Thoracic aorta (tissue), 2 donors: ENCODE results near the gene TSEN34. TPM values are rescaled to one million over a fixed set of nuclear protein-coding genes. Genes with fewer than 3 reads are reported as not detected.
"Not testable (repeated sequence)": the region's sequence is repeated elsewhere in the genome, so short reads cannot be mapped to it uniquely, and the experiment has no call there.

Experiments used
- ATAC-seq: fragments of 150-250 bp; one replicate; pipeline ENCODE4 v1.8.0; 2017; ENCODE audit warnings: low read depth; ENCODE audit not compliant: insufficient number of reproducible peaks, low FRiP score
- DNase-seq: peaks from one replicate; pipeline ENCODE4 v3.0.0-alpha.2; 2020; ENCODE audit warnings: low spot score
- H3K27ac ChIP-seq, 2 donors: fragments of 200-600 bp; sonication (generic); 1 replicate in 1 of 2; 2 replicates in 1 of 2; pipeline ENCODE4 v1.5.1; 2016; ENCODE audit warnings: mild to moderate bottlenecking in 2 of 2, moderate library complexity in 2 of 2
- H3K27me3 ChIP-seq: fragments of 200-600 bp; sonication (generic); replicated peaks from 2 replicates; pipeline ENCODE4 v1.6.0; 2016; ENCODE audit warnings: mild to moderate bottlenecking; ENCODE audit not compliant: insufficient read depth
- H3K36me3 ChIP-seq: fragments of 200-600 bp; sonication (generic); one replicate; pipeline ENCODE4 v1.5.1; 2016
- H3K4me1 ChIP-seq, 2 donors: fragments of 200-600 bp; sonication (generic); 1 replicate in 1 of 2; 2 replicates in 1 of 2; pipeline versions ENCODE4 v1.5.1 to v1.6.0; 2016; ENCODE audit warnings: low read depth in 2 of 2, mild to moderate bottlenecking in 1 of 2; ENCODE audit not compliant: control insufficient read depth in 1 of 2
- H3K4me3 ChIP-seq: fragments of 200-600 bp; sonication (generic); 2 replicates; pipeline ENCODE4 v1.5.1; 2016; ENCODE audit warnings: mild to moderate bottlenecking
- H3K9me3 ChIP-seq: fragments of 200-600 bp; sonication (generic); 2 replicates; pipeline ENCODE4 v1.5.1; 2016
- total RNA-seq, 2 donors: library from RNA; depleted of rRNA; stranded (reverse); fragments of >200 nt; gene quantifications; one replicate each; pipeline versions ENCODE4 v1.1.0 to v1.2.3, GENCODE V29; 2016
- TF ChIP-seq, protein P1 (sequence below): fragments of 200-600 bp; sonication (generic); IDR thresholded peaks from one replicate; pipeline ENCODE4 v1.5.1; 2019; ENCODE audit warnings: antibody characterized with exemption

TSEN34 gene
- total RNA-seq, 2 donors from 2014 or later, result 38.5 to 60.7 TPM

DNA sequence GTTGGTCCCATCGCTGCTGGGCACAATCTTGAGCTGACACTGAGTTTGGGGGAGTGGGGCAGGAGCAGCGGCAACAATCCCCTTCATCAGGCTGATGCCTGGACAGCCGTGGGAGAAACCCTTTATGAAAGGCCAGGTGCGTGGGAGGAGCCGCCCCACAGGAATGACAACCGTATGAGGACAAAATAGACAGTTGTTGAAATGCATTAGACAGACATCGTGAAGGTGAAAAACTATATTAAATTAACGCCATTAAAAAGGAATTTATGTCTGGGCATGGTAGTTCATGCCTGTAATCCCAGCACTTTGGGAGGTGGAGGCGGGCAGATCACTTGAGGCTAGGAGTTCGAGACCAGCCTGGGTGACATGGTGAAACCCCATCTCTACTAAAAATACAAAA, 33.5 kb downstream of the TSEN34 start:
- not testable (repeated sequence) for DNase-seq, H3K27me3 ChIP-seq, H3K4me3 ChIP-seq, H3K4me1 ChIP-seq, ATAC-seq, H3K27ac ChIP-seq, H3K36me3 ChIP-seq, H3K9me3 ChIP-seq

DNA sequence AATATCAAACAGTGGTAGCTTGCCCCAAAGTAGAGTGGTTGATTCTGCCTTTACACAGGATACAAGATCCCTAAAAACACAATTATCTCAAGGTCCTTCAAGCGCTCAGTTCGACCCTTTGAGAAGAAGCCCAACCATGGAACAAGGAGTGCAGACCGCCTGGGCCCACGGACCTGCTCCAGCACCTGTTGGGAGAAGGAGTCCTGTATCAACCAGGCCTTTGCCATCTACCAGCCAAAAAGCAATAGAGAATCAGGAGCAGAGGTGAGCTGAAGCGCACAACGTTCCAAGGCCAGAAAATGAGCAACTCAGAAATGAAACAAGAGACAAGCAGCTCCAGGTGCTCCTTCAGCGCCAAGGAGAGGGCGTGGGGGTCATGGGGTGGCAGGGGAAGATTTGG, 38.0 kb downstream of the TSEN34 start:
- TF ChIP-seq, protein P1, sequence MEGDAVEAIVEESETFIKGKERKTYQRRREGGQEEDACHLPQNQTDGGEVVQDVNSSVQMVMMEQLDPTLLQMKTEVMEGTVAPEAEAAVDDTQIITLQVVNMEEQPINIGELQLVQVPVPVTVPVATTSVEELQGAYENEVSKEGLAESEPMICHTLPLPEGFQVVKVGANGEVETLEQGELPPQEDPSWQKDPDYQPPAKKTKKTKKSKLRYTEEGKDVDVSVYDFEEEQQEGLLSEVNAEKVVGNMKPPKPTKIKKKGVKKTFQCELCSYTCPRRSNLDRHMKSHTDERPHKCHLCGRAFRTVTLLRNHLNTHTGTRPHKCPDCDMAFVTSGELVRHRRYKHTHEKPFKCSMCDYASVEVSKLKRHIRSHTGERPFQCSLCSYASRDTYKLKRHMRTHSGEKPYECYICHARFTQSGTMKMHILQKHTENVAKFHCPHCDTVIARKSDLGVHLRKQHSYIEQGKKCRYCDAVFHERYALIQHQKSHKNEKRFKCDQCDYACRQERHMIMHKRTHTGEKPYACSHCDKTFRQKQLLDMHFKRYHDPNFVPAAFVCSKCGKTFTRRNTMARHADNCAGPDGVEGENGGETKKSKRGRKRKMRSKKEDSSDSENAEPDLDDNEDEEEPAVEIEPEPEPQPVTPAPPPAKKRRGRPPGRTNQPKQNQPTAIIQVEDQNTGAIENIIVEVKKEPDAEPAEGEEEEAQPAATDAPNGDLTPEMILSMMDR, result no peak
- no peak overlapping the region for H3K27ac ChIP-seq
- no peak overlapping the region for H3K4me3 ChIP-seq
- no peaks in the 10 kb centered on the region for H3K4me1 ChIP-seq
- H3K27me3 ChIP-seq, result no peaks in the 10 kb centered on the region
- no peaks in the 10 kb centered on the region for H3K9me3 ChIP-seq
- DNase-seq, result no peak
- no peaks in the 10 kb centered on the region for H3K36me3 ChIP-seq
- ATAC-seq, result no peak

DNA sequence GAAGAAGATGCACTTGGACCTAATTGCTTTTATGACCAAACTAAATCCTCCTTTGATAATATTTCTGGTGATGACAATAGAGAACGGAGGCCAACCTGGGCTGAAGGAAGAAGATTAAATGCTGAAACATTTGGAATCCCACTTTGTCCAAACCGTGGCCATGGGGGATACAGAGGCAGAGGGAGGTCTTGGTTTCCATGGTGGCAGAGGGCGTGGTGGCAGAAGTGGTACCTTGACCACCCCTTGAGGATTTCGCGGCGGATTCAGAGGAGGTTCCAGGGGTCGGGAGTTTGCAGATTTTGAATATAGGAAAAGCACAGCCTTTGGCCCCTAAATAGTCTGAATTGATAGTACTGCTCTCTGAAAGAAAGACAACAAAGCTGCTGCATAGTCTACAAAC, 38.9 kb downstream of the TSEN34 start:
- no peak overlapping the region for H3K4me3 ChIP-seq
- ATAC-seq (no peak), DNase-seq (no peak)
- H3K27ac ChIP-seq, result no peak overlapping the region
- no peaks in the 10 kb centered on the region for H3K9me3 ChIP-seq
- H3K27me3 ChIP-seq, result no peaks in the 10 kb centered on the region
- no peaks in the 10 kb centered on the region for H3K36me3 ChIP-seq
- no peaks in the 10 kb centered on the region for H3K4me1 ChIP-seq
- TF ChIP-seq, protein P1, result no peak

DNA sequence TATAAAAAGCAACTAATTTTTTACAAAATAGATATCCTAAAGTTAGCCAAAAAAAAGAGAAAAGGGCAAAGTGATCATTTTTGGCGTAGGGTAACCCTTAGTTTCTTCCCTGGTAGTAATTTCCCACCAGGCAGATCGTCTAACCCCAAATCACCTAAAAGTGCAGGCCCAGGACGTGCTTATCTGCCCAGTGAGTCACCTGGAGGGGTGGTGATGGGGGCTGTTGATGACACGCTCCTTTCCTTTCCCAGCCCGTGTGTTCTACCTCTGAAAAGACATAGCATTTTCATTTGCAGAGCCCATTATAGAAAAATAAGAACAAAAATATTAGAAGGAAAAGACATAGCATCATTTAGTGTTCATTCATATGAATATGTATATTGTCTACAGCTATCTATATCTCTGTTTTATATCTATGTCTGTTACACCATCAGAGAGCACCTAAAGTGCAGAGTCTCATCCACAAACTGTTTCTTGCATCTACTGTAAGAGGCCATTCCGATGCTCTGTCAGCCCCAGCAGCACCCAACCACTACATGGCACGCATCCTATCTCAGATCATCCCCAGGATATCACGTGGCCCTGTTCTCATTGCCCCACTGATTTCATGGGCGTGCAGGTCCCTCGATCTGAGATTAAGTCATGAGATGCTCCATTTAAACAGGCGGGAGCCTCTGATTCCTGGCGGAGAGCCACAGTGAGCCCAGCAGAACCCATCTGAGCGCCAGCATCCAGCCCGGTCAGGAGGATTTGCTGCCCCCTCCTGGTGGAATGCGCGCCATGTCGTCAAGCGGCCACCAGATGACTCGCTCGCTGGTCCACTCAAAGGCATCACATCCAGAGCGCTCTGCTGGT, 40.2 kb downstream of the TSEN34 start:
- Histone ChIP-seq H3K27ac (no peak overlapping the region), H3K36me3 (no peaks in the 10 kb centered on the region), H3K4me1 (no peaks in the 10 kb centered on the region), H3K27me3 (no peaks in the 10 kb centered on the region), H3K9me3 (no peaks in the 10 kb centered on the region), H3K4me3 (no peak overlapping the region)
- TF ChIP-seq, protein P1, result peak; percentile 78
- peak; percentile 41 for DNase-seq
- peak; percentile 63 for ATAC-seq

DNA sequence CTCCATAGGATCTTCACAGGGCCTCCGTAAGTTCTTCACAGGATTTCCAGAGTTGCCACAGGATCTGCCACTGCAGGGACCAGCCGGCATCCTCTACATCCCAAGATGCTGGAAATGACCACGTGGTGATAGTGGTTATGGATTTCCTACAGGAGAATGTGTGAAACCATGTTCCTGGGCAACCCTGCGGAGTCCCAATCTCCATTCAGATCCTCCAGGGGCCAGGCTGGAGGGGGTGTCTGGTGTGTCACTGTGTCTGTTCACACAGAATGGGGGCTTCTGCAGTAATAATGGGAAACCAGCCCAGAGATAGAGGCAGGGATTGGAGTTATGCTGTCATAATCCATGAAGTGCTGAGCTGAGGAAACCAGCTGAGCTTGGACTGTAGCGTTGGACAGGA, 42.8 kb downstream of the TSEN34 start:
- TF ChIP-seq, protein P1, result no peak
- no peak for DNase-seq
- H3K9me3 ChIP-seq, result no peaks in the 10 kb centered on the region
- H3K36me3 ChIP-seq, result no peaks in the 10 kb centered on the region
- no peak overlapping the region for H3K27ac ChIP-seq
- no peak for ATAC-seq
- H3K27me3 ChIP-seq, result no peaks in the 10 kb centered on the region
- no peak overlapping the region for H3K4me3 ChIP-seq
- no peaks in the 10 kb centered on the region for H3K4me1 ChIP-seq

DNA sequence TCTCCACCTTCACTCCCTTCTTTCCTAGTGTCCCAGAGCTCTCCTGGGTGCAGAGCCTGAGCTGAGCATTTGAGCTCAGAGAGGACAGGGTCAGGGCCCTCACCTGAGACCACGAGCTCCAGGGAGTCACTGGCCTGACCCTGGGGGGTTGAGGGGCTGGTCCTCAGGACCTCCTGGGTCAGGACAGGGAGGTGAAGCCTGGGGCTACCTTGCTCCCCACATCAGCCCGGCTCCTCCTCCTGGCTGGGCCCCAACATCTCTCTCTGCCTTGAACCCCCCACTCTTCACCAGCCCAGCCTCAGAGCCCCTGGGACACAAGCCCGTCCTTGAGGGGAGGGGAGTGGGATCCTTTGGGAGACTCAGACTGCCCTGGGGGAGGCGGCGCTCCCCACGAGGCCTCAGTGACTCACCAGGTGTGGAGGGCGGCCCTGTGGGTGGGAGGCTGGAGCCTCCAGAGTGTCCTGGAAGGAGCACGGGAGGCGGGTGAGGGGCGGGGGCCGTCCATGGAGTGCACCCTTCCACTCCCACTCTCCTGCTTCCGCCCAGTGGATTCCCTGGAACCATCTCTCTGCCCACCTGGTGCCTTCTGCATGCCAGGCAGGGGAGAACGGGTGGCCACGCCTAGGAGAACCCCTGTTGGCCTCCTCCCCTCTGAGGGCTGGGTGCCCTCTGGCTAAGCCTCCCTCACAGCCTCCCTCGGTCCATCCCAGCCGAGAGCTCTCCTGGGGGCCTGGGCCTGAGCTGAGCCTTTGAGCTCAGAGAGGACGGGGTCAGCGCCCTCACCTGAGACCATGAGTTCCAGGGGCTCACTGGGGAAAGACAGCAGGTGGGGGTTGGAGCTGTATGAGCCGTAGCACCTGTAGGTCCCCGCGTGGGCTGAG, 48.6 kb downstream of the TSEN34 start:
- H3K4me3 ChIP-seq, H3K9me3 ChIP-seq, DNase-seq, H3K27ac ChIP-seq, H3K36me3 ChIP-seq, ATAC-seq, H3K27me3 ChIP-seq, H3K4me1 ChIP-seq: not testable (repeated sequence)

DNA sequence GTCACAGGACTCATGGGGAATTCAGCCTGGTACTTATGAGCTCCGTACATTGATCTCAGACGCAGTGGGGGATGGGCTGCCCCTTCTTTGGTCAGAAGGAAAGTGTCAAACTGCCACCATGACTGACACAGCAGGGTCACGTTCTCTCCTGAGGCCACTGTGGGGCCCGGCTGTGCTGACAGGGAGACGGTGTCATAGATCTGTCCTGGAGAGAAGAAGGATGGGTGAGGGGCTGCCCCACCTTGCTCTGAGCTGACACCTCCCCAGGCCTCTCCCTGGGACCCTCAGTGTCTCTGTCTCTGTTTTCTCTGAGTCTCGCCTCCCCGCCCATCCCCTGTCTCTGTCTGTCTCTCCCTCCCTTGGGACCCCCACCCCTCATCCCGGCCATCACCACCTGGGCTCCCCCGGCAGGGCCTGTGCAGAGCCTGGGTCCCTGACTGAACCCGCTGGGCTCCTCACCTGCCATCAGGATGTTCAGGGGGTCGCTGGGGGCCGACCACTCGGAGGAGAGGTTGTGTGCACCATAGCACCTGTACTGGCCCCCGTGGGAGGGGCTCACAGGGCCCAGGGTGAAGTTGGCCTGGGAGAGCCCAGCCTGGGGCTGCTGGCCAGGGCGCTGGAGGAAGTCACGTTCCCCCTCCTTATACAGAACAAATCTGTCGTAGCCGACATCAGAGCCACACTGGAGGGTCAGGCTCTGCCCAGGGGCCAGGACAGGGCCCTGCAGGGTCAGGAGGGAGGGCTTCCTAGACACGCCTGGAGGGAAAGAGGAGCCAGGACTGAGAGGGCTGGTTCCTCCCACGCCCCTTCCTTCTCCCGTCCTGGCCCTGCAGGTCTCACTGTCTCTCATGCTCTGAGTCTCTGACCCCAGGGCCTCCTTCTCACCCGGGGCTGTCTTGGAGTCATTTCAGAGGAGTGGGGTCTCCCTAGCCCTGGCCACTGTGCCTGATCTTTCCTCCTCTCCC, 49.5 kb downstream of the TSEN34 start:
- H3K36me3 ChIP-seq, H3K27me3 ChIP-seq, ATAC-seq, H3K27ac ChIP-seq, DNase-seq, H3K4me1 ChIP-seq, H3K9me3 ChIP-seq, H3K4me3 ChIP-seq: not testable (repeated sequence)

DNA sequence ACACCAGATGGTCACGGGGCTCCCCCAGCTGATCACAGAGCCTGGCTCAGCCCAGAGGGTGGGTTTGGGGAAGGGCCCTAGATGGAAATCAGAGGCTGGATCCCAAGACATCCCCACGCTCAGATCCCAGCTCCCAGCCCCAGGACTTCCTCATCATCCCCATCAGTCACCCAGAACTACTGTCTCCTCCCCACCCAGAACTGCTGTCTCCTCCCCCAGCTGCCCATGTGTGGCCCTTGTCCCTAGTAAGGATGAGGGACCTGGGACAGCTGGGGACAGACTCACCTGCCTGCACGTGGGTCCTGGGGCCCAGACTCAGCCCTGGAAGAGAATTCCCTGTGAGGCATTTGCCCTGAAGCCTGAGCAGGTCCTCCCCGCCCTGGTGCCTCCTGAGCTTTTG, 51.1 kb downstream of the TSEN34 start:
- H3K9me3 ChIP-seq, DNase-seq, H3K4me3 ChIP-seq, H3K27me3 ChIP-seq, H3K27ac ChIP-seq, H3K4me1 ChIP-seq, ATAC-seq, H3K36me3 ChIP-seq: not testable (repeated sequence)
